ENCODE results near the gene GABRA4.

- TF ChIP-seq, protein P1, sequence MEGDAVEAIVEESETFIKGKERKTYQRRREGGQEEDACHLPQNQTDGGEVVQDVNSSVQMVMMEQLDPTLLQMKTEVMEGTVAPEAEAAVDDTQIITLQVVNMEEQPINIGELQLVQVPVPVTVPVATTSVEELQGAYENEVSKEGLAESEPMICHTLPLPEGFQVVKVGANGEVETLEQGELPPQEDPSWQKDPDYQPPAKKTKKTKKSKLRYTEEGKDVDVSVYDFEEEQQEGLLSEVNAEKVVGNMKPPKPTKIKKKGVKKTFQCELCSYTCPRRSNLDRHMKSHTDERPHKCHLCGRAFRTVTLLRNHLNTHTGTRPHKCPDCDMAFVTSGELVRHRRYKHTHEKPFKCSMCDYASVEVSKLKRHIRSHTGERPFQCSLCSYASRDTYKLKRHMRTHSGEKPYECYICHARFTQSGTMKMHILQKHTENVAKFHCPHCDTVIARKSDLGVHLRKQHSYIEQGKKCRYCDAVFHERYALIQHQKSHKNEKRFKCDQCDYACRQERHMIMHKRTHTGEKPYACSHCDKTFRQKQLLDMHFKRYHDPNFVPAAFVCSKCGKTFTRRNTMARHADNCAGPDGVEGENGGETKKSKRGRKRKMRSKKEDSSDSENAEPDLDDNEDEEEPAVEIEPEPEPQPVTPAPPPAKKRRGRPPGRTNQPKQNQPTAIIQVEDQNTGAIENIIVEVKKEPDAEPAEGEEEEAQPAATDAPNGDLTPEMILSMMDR (IDR thresholded peaks at IDR 0.05) = no peak
- TF ChIP-seq POLR2A (IDR thresholded peaks at IDR 0.05) (no peak), EP300 (IDR thresholded peaks at IDR 0.05) (no peak)
Observed at GRCh38 chr4:46878641-46879040, 114.7 kb downstream of the GABRA4 start.
